Right lung (tissue), 5 donors: ENCODE data around the gene DCAKD. TPM values are rescaled to one million over a fixed set of nuclear protein-coding genes. Genes with fewer than 3 reads are reported as not detected.
"Not testable (repeated sequence)": the region's sequence is repeated elsewhere in the genome, so short reads cannot be mapped to it uniquely, and the experiment has no call there.

Source experiments
- DNase-seq, 2 donors: peaks; one replicate each; pipeline ENCODE4 v3.0.0-alpha.2; 2013
- polyA plus RNA-seq, 5 donors: library from polyadenylated mRNA; unstranded; fragments of 120-200 nt; gene quantifications; one replicate each; pipeline versions ENCODE4 v1.2.1 to v1.2.3, GENCODE V29; 2013; ENCODE audit warnings: inconsistent platforms in 1 of 5, low replicate concordance in 1 of 5; ENCODE audit not compliant: insufficient read length in 5 of 5, insufficient read depth in 1 of 5

Gene DCAKD
- polyA plus RNA-seq, 5 donors, result 37.3 to 54.2 (median 48.5) TPM

DNA sequence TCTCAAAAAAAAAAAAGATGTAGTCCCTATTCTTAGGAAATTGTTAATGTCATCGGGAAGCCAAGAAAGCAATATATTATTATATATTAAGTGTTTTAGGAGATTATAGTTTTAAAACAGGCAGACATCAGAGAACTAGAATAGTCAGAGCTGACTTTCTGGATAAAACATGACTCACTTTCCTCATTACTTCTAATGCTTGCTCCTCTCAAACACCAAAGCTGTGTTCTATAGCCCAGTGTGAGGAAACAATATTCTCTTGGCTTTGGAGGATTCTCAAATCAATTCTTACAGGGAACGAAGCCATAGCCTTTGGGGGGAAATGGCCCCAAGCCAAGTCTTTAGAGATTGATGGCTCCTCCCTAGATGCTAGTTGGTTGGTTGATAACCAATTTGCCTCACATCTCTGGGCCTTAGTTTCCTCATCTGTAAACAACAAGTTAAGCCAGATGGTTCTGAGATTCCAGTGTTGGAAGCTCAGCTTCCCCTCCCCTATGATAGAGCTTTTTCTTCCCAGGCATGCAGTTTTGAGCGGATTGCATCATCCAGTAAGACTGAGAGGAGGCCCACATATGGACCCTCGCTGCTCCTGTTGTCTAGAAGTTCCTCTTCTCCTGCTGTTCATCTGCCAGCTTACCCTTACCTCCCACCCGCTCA is 22.1 kb upstream of the DCAKD start:
- peak; percentile 14 to 29 for DNase-seq

DNA sequence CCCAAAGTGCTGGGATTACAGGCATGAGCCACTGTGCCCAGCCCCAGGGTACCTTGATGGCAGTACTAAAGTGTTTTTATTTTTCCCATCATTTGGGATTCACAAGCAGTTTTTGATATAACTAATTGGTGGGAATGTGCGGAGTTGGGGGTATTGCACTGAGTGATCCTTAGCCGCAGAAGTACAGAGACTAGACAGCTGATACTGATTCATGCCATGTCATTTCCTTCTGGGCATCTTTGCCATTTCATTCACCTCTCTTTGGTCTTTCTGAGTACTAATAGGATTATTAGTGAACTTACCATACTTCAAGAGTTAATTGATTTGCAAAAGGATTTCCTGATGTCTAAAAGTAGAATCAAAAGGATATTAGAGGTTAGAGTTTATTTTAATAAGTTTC is 19.4 kb upstream of the DCAKD start:
- no peak for DNase-seq

DNA sequence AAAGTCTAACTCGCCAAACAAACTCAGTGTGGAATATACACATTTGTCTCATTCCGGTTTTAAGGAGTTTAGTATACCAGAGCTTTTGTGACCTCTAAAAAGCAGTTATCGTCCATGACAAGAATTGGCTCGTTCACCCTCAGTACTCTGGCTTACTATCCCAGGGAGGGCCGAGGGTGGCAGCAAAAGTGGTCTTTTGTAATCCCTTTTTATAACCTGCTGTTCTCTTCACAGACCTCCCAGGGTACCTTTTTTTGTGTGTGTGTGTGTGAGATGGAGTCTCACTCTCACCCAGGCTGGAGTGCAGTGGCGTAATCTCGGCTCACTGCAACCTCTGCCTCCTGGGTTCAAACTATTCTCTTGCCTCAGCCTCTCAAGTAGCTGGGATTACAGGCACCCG is 18.6 kb upstream of the DCAKD start:
- DNase-seq, result no peak

DNA sequence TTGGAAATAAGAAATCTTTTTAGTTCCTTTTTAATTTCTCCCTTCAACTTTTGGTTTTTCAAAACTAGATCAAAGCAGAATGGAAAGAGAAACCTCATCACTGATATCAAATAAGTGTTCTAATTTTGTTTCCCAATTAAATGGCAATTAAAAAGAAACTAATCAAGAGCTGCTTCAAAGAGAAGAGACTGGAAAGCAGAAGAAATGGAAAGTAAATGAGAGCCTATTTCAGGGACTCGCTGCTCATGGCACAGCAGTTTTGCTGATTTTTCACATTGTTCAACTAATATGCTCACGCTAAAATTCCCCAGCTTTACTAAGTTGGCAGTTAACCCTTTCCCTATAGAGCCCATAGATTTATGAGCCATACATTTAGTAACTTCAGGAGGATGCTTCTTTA is 16.2 kb upstream of the DCAKD start:
- no peak for DNase-seq

DNA sequence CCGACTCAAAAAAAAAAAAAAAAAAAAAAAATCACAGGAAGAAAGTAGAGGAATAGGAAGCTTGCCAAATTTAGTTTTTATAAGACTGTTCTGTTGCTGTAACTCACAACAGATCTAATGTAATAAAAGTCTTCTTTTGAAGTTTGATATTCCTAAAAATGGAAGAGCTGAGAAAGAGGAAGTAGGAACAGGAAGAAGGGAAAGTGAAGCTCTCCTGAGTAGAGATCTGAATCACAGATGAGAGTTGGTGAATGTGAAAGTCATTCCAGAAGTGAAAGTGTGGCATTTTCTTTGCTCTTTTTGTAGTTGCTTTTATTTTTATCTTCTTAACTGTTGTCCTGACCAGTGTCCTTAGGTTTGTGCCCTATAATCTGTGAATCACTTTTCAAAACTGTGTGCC is 11.8 kb upstream of the DCAKD start:
- no peak for DNase-seq

DNA sequence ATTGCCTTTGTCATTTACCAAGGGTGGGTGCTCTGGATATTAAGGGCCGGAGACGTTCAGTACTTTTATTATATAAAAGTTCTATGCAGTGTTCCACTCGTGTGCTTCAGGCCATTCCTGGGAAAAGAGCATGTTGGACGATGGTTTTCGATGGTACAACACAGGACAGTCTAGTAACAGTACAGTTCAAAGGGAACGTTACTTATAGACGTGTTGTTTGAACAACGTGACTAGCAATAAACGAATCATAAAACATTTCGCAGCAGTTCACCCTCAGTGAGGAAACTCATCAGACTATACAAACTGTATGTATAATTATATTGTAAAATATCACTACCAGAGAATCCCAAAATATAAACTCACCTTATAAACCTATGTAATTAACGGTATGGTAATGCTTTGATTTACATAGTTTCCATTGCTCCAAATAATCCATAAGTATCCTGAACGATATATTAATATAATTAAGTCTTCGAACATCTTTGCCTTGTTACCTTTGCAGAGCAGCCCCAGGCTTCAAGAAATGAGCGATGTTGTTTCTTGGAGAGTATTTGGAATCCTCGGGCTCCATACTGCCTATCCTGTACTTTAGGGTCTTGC is 10.3 kb upstream of the DCAKD start:
- DNase-seq, result no peak

DNA sequence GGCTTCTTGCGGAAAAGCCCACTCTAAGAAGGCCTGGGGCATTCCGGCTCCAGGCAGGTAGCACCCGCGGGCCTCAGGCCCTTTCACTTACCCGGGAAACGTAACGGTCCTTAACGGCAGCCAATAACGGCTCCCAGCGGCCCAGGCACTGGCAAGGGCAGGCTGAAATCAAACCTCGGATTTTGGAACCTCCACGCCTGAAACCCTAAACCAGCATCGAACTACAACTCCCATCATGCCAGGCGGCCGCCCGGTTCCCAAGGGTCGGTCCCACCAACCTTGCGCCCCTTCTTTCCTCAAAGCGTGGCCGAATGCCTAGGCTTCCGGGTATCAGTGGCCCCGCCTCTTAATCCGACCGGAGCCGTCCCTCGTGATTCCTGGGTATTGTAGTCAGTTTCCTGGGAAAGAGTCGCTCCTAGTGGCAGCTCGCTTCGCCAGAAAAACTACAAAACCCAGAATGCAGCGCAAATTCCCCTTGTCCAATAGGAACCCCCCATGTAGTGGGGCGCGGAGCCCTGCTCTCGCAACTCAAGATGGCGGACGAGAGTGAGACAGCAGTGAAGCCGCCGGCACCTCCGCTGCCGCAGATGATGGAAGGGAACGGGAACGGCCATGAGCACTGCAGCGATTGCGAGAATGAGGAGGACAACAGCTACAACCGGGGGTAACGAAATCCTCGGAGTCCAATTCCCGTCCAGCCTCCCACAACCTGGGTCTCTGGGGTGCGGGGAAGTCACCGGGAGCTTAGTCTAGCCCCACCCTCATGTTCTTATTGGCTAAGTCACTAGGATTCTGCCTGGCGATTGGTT is 9.6 kb upstream of the DCAKD start, which contains the start of gene NMT1:
TSS of gene NMT1 (plus strand) at position 521 of the 809 bp plus-strand sequence. CDS start at position 534, 13 bp downstream.
- DNase-seq, result peak; percentile 99

DNA sequence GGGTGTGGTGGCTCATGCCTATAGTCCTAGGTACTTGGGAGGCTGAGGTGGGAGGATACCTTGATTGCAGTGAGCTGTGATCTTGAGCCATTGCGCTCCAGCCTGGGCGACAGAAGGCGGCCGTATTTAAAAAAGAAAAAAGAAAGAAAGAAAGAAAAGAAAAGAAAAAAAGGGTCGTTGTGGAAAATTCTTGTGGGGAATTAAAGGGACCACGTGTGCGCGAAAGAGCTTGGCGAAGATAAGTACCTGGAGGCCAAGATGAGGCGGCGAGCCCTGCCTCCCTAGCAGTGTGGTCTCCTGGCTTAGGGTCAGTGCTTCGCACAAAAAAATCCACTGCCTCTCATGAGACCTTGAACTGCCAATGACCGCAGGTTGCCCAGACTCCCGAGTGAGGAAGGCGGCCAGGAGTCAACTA is 9.0 kb upstream of the DCAKD start:
- no peak for DNase-seq

DNA sequence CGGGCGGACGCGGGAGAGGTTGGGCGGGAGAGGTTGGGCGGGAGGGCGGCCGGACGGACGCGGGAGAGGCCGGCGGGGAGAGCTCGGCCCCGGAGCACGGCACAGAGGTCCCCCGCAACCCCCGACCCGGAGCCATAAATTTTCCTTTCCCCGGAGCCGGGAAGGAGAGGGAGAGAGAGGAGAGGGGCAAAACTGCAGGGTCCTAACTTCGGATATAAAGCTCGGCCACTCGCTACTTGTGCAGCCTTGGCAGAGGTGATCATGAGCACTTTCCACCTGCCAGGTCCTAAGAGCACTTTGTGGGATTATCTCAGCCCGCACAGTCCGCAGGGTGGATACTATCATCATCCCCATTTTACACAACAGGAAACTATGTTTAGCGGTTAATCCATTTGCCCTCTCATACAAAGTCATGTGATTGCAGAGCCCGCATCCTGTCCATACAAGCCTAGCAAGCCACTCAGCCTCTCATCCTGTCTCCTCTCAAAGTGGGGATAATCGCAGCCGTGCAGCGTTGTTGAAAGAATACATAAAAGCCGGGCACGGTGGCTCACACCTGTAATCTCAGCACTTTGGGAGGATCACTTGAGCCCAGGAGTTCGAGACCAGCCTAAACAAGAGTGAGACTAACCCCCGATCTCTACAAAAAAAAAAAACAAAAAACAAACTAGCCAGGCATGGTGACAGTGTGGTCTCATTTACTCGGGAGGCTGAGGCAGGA is 780 bp upstream of the DCAKD start:
- peak in 1 of 2 donors; percentile 20 for DNase-seq

DNA sequence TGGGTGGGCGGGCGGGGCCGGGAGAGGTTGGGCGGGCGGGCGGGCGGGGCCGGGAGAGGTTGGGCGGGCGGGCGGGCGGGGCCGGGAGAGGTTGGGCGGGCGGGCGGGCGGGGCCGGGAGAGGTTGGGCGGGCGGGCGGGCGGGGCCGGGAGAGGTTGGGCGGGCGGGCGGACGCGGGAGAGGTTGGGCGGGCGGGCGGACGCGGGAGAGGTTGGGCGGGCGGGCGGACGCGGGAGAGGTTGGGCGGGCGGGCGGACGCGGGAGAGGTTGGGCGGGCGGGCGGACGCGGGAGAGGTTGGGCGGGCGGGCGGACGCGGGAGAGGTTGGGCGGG is 254 bp upstream of the DCAKD start:
- not testable (repeated sequence) for DNase-seq

DNA sequence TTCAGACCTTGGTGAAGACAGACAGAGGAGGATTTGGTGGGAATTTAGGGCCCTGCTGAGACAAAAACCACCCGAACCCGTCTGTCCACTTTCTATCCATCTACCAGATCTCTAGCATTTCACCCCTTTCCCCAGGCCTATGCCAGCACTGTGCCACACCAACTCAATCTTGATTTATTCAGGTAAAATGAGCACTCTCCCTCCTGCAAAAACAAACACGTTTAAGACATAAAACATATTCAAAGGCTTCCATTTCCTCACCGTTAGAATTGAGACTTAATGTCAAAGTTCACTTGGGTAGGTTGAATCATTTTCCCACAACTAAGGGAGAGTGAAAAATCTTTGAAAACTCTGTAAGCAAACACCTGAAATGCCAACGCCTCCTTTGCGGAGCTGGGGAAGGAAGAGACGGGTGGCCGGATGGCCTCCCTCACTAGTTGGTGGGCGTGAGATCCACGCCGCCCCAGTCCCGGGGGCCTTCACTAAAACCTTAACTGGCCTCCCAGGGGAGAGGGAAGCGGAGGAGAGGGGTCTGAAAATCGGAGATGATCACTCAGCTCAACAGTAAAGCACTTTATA is 862 bp downstream of the DCAKD start:
- DNase-seq, result peak in 1 of 2 donors; percentile 21

DNA sequence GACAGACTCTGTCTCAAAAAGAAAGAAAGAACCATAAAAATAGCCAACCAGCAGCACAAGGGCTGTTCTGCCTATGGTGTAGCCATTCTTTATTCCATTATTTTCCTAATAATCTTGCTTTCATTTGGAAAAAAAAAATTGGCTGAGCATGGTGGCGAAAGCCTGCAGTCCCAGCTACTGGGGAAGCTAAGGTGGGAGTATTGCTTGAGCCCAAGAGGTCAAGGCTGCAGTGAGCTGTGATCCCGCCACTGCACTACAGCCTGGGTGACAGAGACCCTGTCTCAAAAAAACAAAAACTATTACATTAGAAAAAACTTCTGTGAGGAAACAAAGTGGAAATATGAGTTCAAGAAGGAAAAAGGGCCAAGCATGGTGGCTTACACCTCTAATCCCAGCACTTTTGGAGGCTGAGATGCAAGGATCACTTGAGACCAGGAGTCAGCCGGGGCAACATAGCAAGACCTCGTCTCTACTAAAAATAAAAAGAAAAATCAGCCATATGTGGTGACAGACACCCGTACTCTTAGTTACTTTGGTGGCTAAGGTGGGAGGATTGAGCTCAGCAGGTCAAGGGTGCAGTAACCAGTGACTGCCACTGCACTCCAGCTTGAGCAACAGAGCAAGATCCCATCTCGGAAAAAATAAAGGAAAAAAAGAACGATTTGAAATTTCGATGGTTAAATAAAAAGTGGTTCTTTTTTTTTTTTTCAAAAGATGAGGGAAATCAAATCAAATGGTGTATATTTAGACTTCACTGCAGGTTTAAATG is 2.5 kb downstream of the DCAKD start:
- no peak for DNase-seq

DNA sequence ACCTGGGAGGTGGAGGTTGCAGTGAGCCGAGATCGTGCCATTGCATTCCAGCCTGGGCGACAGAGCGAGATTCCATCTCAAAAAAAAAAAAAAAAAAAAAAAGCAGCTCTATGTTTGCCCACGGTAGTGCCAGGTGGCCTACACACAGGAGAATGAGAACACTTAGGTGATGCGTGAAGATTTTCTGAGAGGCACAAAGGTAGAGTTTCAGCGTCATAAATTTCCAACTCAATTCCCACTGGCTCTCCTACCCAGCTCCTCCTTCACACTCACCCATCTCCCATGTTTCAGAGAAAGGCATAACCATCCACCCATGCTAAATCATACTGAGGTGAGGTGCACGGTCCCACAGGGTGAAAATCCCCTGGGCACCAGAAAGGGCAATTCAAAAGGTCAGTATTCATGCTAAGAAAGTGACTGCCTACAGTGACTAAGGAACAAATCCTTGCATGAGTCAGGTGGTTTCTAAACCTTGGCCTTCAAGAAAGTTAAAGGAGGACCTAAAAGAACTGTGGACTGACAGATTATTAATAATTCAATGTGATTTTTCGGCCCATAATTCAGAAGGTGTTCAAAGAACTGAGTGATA is 4.8 kb downstream of the DCAKD start:
- DNase-seq, result no peak

DNA sequence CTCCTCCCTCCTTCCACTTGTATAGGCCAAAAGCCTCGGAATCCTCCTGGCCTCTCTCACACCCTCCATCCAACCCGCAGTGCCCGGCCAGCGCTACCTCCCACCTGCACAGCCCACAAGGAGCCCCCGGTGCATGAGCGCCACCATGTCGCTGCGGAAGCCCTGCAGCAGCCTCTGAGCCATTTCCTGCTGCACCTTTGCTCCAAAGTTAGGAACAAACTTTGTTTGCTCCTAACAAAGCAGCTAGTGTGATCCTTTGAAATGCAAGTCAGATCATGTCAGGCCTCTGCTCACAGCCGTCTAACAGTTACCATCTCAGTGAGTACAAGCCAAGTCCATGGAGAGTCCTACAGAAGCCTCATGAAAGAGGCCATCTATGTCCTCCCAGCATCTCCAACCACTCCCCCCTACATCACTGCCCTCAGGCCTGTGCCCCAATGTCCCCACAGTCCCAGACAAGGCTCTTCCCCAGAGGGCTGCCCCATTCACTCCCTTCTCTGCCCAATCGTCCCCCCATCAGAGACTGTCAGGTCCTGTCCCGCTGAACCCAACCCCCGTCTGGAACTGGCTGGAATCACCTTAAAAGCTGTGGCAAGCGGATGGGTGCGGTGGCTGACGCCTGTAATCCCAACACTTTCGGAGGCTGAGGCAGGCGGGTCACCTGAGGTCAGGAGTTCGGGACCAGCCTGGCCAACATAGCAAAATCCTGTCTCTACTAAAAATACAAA is 7.5 kb downstream of the DCAKD start:
- DNase-seq, result no peak

DNA sequence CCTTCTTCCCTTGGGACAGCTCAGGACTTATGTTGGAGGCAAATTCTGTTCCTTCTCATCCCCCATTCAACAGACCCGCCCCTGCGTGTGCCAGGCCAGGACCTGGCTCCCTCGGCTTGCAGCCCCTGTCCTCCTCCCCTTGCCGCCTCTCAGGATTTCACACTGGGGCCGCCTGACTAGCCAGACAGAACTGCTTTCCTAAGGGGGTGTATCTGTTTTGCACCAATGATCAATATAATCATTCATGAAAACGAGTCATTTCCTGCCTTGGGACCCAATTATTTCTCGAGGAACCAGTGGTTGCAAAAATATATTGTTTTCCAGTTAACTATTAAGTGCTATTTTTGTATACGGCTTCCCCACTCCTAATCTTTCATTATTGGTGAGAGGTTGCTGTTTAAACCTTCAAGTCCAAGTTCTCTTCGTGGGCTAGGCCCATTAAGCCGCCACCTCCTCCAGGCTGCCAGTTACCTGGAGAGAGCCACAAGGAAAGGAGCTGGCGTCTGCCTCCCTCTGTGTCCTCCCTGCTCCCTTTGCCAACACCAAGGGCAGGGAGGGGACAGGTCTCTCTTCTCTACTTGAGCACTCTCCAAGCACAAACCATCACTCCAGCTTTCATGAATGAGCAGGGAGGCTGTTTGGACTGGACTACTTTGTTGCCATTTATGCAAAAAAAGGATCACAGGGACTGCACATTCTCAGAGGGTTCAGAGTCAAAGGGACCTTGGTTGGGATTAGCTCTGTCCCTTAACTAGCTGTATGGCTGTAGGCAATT is 8.9 kb downstream of the DCAKD start:
- no peak for DNase-seq

DNA sequence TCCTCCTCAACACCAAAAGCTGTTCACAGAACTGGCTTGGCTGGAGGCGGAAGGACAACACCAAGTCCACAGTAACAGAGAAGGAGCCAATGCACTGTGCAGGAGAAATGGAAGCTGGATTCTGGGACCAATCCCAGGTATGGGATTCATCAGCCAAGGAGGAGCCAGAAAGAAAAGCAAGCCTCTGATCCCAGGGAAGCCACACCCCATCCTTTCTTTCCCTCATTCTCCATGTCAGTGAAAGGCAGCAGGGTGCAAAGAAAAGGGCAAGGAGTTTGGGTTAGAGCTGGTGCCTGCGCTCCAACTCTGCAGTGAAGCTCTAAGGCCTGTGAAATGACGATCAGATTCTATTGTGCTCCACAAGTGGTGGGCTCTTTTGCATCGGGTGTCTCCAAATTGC is 11.0 kb downstream of the DCAKD start:
- DNase-seq, result no peak

DNA sequence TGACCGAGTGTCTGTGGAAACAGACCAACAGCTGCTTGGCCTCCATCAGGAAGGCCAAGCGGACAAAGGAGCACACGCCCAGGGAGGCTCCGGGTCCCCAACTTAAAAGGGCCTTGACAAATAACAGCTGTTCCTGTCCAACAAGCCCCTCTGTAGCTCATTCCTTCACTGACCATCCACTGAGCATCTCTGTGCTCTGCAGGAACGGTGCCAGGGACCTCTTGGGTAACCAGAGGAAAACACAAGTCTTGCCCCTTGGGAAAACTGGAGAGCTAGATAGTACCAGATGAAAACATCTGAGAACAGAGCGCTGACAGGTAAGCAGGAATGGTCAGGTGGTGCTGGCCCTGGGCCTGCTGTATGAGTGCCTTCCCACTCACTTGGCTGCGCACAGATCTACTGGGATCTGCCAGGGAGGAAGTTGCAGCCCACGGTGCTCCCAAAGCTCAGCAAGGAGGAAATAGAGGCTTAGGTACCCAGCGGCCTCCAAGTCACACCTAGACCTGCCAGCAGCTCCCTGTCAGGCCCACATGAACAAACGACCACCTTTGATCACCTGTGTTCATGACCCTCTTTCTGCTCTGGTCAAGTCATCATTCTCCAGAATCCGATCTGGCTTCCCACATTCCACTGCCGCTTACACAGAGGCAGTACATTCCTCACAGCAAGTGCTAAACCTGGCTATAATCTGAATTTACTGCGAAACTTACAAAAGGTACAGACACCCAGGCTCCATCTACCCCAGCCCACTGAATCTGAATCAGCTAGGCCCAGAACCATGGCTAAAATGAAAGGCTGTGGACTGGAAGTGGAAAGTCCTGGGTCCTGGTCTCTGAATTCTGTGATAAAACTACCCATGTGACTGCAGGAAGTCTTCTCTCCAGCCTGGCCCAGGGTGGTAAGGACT is 12.5 kb downstream of the DCAKD start:
- DNase-seq, result no peak

DNA sequence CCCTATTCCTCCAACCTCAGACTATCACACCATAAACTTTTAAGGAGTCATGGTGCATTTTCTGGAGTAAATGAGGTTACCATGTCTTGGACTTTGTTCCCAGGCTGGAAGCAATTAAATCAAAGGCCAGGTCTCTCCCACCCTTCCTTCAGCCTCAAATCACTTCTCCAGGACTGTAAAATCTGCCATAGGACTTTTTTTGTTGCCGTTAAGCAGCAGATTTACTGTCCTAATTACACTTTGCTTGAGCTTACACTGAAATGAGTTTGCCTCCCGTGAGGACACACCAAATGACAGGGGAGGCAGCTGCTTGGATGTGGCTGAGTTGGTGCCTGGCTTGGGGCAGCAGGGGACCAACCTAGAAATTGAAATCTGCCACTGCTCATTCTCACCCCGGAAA is 14.7 kb downstream of the DCAKD start:
- DNase-seq, result no peak
